ENCODE measurements around the gene LAMA3. TPM values are rescaled to one million over a fixed set of nuclear protein-coding genes. Genes with fewer than 3 reads are reported as not detected.

The LAMA3 gene
- total and polyA plus RNA-seq, 2 donors (not counting 3 experiments of a cell fraction or from before 2014, with no cell fraction given), result 2.6 to 12.3 TPM

DNA sequence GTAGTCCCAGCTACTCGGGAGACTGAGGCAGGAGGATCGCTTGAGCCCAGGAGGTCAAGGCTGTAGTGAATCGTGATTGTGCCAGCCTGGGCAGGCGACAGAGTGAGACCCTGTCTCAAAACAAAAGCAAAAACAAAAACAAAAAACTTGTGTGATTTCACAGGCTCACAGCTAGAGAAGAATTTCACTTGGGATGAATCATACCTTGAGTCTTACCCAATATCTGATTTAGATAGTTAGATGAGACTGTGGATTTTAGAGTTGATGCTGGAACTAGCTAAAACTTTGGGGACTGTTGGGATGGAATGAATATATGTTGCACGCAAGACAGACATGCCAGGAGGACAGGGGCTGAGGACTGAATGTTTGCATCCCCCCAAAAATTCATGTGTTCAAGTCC is 31.0 kb upstream of the LAMA3 start:
- Histone ChIP-seq H3K4me1 (ENCODE audit: control insufficient read depth, extremely low read depth, insufficient read depth, low read length) (peaks cover 3% of the 10 kb centered on the region), H3K9me1 (replicated peaks; ENCODE audit: control insufficient read depth, extremely low read depth, insufficient read depth, low read length) (no peaks in the 10 kb centered on the region), H4K20me1 (replicated peaks; ENCODE audit: control insufficient read depth, extremely low read depth, insufficient read depth, low read length) (no peaks in the 10 kb centered on the region), H3K4me3 (replicated peaks in 1 of 3; ENCODE audit: insufficient read depth in 1 of 3, low read depth in 1 of 3, low read length in 3 of 3) (no peak overlapping the region), H3K27ac (ENCODE audit: insufficient read depth, low read depth, low read length) (no peak overlapping the region), H3K4me2 (ENCODE audit: insufficient read depth, low read length) (no peak overlapping the region), H3K9ac (replicated peaks; ENCODE audit: extremely low read depth, insufficient read depth, low read length) (no peak overlapping the region), H2AFZ (ENCODE audit: low read depth, low read length) (no peak overlapping the region), H3K27me3 (ENCODE audit: control insufficient read depth in 2 of 2, insufficient read depth in 2 of 2, low read length in 2 of 2) (peaks cover 14 to 16% of the 10 kb centered on the region in 2 experiments), H3K79me2 (ENCODE audit: control insufficient read depth, insufficient read depth, low read length) (no peaks in the 10 kb centered on the region), H3K36me3 (ENCODE audit: control insufficient read depth in 2 of 2, extremely low read depth in 1 of 2, insufficient read depth in 2 of 2, low read length in 2 of 2) (no peaks in the 10 kb centered on the region), H3K9me3 (replicated peaks; ENCODE audit: control insufficient read depth, insufficient read depth, low read length) (no peaks in the 10 kb centered on the region)
- dilution Hi-C loops (cut with MboI; ENCODE audit: extremely low pct_ligation_motif_present, low sequenced_read_pairs) (no loop called here), intact Hi-C loops (cut with micrococcal nuclease) (no loop called here)
- no peak for TF ChIP-seq POLR2AphosphoS5 (IDR thresholded peaks at IDR 0.05; ENCODE audit: insufficient read depth, low read depth, low read length)
- TF ChIP-seq, protein P1, sequence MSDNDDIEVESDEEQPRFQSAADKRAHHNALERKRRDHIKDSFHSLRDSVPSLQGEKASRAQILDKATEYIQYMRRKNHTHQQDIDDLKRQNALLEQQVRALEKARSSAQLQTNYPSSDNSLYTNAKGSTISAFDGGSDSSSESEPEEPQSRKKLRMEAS (IDR thresholded peaks at IDR 0.05; ENCODE audit: insufficient read depth, insufficient read length), result no peak
- ChIA-PET CTCF (no interaction called here), POLR2A (no interaction called here)
- no peak for DNase-seq (ENCODE audit: low read depth, low spot score)
- no peak for FAIRE-seq
- no TSS peak for BruUV-seq (replicated peaks)

DNA sequence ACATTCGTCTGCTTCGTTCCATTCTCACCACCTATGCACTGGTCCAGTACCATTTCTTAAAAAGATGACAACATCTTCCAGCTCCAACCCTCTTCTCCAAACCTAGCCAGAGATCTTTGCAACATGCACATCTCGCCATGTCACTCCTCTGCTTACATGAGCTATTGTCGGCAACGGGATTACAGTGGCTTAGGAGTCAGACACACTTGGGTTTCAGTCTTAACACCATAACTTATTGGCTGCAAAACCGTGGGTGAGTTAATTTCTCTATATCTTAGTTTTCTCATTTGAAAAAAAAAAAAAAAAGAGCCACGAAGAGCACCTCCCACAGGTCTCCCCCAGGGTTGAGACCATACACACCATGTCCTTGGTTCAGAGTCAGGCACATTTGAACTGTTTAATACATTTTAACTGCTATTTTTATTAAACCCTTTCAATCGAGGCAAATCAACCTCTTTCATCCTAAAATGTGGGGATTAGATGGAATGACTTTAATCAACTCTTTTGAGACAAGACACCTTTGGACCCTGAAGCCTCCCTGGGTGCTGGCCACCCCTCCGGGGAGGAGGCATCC is 27.4 kb upstream of the LAMA3 start:
- Histone ChIP-seq H3K79me2 (ENCODE audit: control insufficient read depth, insufficient read depth, low read length) (no peaks in the 10 kb centered on the region), H3K4me1 (ENCODE audit: control insufficient read depth, extremely low read depth, insufficient read depth, low read length) (peaks cover 3% of the 10 kb centered on the region), H3K36me3 (ENCODE audit: control insufficient read depth in 2 of 2, extremely low read depth in 1 of 2, insufficient read depth in 2 of 2, low read length in 2 of 2) (no peaks in the 10 kb centered on the region), H3K4me2 (ENCODE audit: insufficient read depth, low read length) (peak overlapping the region; percentile 68), H3K27ac (ENCODE audit: insufficient read depth, low read depth, low read length) (no peak overlapping the region), H3K9ac (replicated peaks; ENCODE audit: extremely low read depth, insufficient read depth, low read length) (no peak overlapping the region), H3K9me3 (replicated peaks; ENCODE audit: control insufficient read depth, insufficient read depth, low read length) (no peaks in the 10 kb centered on the region), H3K9me1 (replicated peaks; ENCODE audit: control insufficient read depth, extremely low read depth, insufficient read depth, low read length) (no peaks in the 10 kb centered on the region), H3K27me3 (ENCODE audit: control insufficient read depth in 2 of 2, insufficient read depth in 2 of 2, low read length in 2 of 2) (peaks cover 17 to 24% of the 10 kb centered on the region in 2 experiments), H2AFZ (ENCODE audit: low read depth, low read length) (peak overlapping the region; percentile 64), H4K20me1 (replicated peaks; ENCODE audit: control insufficient read depth, extremely low read depth, insufficient read depth, low read length) (no peaks in the 10 kb centered on the region), H3K4me3 (replicated peaks in 1 of 3; ENCODE audit: insufficient read depth in 1 of 3, low read depth in 1 of 3, low read length in 3 of 3) (peak overlapping the region in 2 of 3 experiments; percentile 30 to 38)
- ChIA-PET CTCF (interaction anchor here (0.7 to 1.6 kb wide), 3 partner anchors 22 to 41 kb away, joined by 3 to 6 read pairs (median 3); no protein-coding TSS in a partner anchor), POLR2A (no interaction called here)
- DNase-seq (ENCODE audit: low read depth, low spot score), result no peak
- BruUV-seq (replicated peaks), result no TSS peak
- dilution Hi-C loops (cut with MboI; ENCODE audit: extremely low pct_ligation_motif_present, low sequenced_read_pairs) (no loop called here), intact Hi-C loops (cut with micrococcal nuclease) (loop anchor here (1.0 kb wide), 1 partner anchor 36 kb away; no protein-coding TSS in a partner anchor)
- no peak for FAIRE-seq
- TF ChIP-seq MYC (IDR thresholded peaks at IDR 0.05; ENCODE audit: low read depth, low read length) (no peak), FOS (IDR thresholded peaks at IDR 0.05; ENCODE audit: borderline replicate concordance, insufficient read depth, low read length) (no peak), JUN (IDR thresholded peaks at IDR 0.05; ENCODE audit: borderline replicate concordance, insufficient read depth, insufficient read length, low read depth) (no peak), EZH2 (IDR thresholded peaks at IDR 0.05; ENCODE audit: borderline replicate concordance, low read depth, low read length, severe bottlenecking) (no peak), POLR2A (IDR thresholded peaks at IDR 0.05; ENCODE audit: low read depth, low read length) (no peak), POLR2AphosphoS5 (IDR thresholded peaks at IDR 0.05; ENCODE audit: insufficient read depth, low read depth, low read length) (no peak), GATA2 (IDR thresholded peaks at IDR 0.05; ENCODE audit: insufficient read depth, insufficient read length, low read depth, low read length) (no peak)
- TF ChIP-seq, protein P1 (IDR thresholded peaks at IDR 0.05; ENCODE audit: insufficient read depth, insufficient read length), result no peak
- TF ChIP-seq, protein P2, sequence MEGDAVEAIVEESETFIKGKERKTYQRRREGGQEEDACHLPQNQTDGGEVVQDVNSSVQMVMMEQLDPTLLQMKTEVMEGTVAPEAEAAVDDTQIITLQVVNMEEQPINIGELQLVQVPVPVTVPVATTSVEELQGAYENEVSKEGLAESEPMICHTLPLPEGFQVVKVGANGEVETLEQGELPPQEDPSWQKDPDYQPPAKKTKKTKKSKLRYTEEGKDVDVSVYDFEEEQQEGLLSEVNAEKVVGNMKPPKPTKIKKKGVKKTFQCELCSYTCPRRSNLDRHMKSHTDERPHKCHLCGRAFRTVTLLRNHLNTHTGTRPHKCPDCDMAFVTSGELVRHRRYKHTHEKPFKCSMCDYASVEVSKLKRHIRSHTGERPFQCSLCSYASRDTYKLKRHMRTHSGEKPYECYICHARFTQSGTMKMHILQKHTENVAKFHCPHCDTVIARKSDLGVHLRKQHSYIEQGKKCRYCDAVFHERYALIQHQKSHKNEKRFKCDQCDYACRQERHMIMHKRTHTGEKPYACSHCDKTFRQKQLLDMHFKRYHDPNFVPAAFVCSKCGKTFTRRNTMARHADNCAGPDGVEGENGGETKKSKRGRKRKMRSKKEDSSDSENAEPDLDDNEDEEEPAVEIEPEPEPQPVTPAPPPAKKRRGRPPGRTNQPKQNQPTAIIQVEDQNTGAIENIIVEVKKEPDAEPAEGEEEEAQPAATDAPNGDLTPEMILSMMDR (IDR thresholded peaks at IDR 0.05; ENCODE audit: extremely low read depth in 1 of 2, insufficient read depth in 1 of 2, low read depth in 1 of 2, low read length in 2 of 2), result no peak

Measured in endothelial cell of umbilical vein (primary cell).